ENCODE results near the gene NPM3. TPM values are rescaled to one million over a fixed set of nuclear protein-coding genes. Genes with fewer than 3 reads are reported as not detected.

NPM3 gene
- total and polyA plus RNA-seq, 2 of the 8 experiments (the other 6 are each of a cell fraction or from before 2014, with no cell fraction given) = 127 to 175 TPM

- Histone ChIP-seq H2BK15ac (ENCODE audit: low read length) (0 out of 2 replicates have a peak overlapping the region, but pooled peaks have one; percentile 77), H3K4me3 (ENCODE audit: extremely low read depth in 1 of 4, insufficient read depth in 2 of 4, low read depth in 3 of 4, low read length in 4 of 4) (no peak overlapping the region), H2AK5ac (ENCODE audit: low read depth, low read length) (no peak overlapping the region), H3K18ac (ENCODE audit: extremely low read depth, low read length) (no peak overlapping the region), H3K27ac (ENCODE audit: low read depth, low read length) (no peak overlapping the region), H3K4ac (replicated peaks; ENCODE audit: insufficient read length, low read depth, low read length) (no peak overlapping the region), H3K27me3 (replicated peaks in 1 of 4; ENCODE audit: control insufficient read depth in 3 of 4, extremely low read depth in 1 of 4, insufficient read depth in 3 of 4, low read length in 3 of 4) (peaks cover 0 to 2% (median 0%) of the 10 kb centered on the region in 4 experiments; a peak in 1 of 7 replicates), H2BK12ac (ENCODE audit: low read depth, low read length) (no peak overlapping the region), H3K4me2 (ENCODE audit: insufficient read depth in 1 of 2, low read depth in 2 of 2, low read length in 2 of 2) (no peak overlapping the region), H2BK5ac (ENCODE audit: low read depth, low read length) (no peak overlapping the region), H2AFZ (ENCODE audit: low read length) (no peak overlapping the region), H3K9ac (replicated peaks in 1 of 4; ENCODE audit: extremely low read depth in 1 of 4, low read depth in 3 of 4, low read length in 3 of 4) (no peak overlapping the region), H3K4me1 (replicated peaks in 1 of 4; ENCODE audit: control insufficient read depth in 3 of 4, insufficient read depth in 4 of 4, low read length in 3 of 4) (peaks cover 0 to 6% (median 2%) of the 10 kb centered on the region in 4 experiments; a peak in 3 of 7 replicates), H3K9me3 (ENCODE audit: insufficient read depth in 2 of 2, low read depth in 1 of 2, low read length in 1 of 2) (no peaks in the 10 kb centered on the region), H4K91ac (replicated peaks; ENCODE audit: insufficient read length, low read length) (no peak overlapping the region), H3K79me1 (ENCODE audit: low read depth, low read length) (no peaks in the 10 kb centered on the region), H3K23ac (ENCODE audit: insufficient read length) (no peak overlapping the region), H3K79me2 (ENCODE audit: control insufficient read depth in 1 of 2, insufficient read depth in 2 of 2, low read length in 2 of 2) (no peaks in the 10 kb centered on the region), H4K8ac (ENCODE audit: extremely low read depth, insufficient read depth, low read length) (no peak overlapping the region), H4K20me1 (replicated peaks in 1 of 2; ENCODE audit: control insufficient read depth in 1 of 2, insufficient read depth in 2 of 2, low read length in 2 of 2) (no peaks in the 10 kb centered on the region), H4K5ac (ENCODE audit: insufficient read length, low read depth, low read length) (no peak overlapping the region), H2BK120ac (replicated peaks; ENCODE audit: low read depth, low read length) (no peak overlapping the region), H3K23me2 (ENCODE audit: low read depth, low read length) (no peaks in the 10 kb centered on the region), H2BK20ac (ENCODE audit: low read length) (no peak overlapping the region), H3K36me3 (ENCODE audit: control insufficient read depth in 2 of 4, insufficient read depth in 4 of 4, low read length in 3 of 4) (no peaks in the 10 kb centered on the region), H3K14ac (ENCODE audit: insufficient read length) (no peak overlapping the region), H3K56ac (replicated peaks; ENCODE audit: insufficient read length, low read depth, low read length) (no peak overlapping the region)
- DNase-seq (ENCODE audit: low read depth in 1 of 2, low spot score in 2 of 2) (peak in 1 of 2 experiments; percentile 27), FAIRE-seq (peak; percentile 82)
- 67% methylated on average over 19 of the region's 19 CpGs; no CpG with 5 or more reads in 1 of the 2 experiments for WGBS, 2 experiments (ENCODE audit: extremely low coverage in 1 of 2, insufficient coverage in 1 of 2, insufficient read length in 1 of 2, insufficient replicate concordance in 2 of 2, low coverage in 1 of 2, low lambda C conversion rate in 2 of 2, missing lambda C conversion rate in 1 of 2)
- TF ChIP-seq RAD21 (IDR thresholded peaks at IDR 0.05 in 1 of 2, conservative IDR thresholded peaks at IDR 0.05 in 1 of 2; ENCODE audit: low read depth in 2 of 2, low read length in 2 of 2) = peak; percentile 49 to 69
- TF ChIP-seq HDAC2 (IDR thresholded peaks at IDR 0.05; ENCODE audit: borderline replicate concordance in 1 of 2, low read depth in 2 of 2, low read length in 2 of 2) = no peak
- peak; percentile 40 to 70 (median 62) for TF ChIP-seq CTCF (IDR thresholded peaks at IDR 0.05; ENCODE audit: control extremely low read depth in 1 of 3, insufficient read depth in 1 of 3, low read depth in 1 of 3, low read length in 3 of 3)
- ChIA-PET CTCF (ENCODE audit: partially characterized antibody) (interaction anchor here (0.7 to 3.8 kb wide), 26 partner anchors 8 to 179 kb away, joined by 3 to 44 read pairs (median 4); partner anchors contain the start of gene NPM3), POLR2A (ENCODE audit: partially characterized antibody) (interaction anchor here (0.8 to 1.3 kb wide), 6 partner anchors 10 to 55 kb away, joined by 3 to 4 read pairs (median 3); partner anchors contain the start of gene FBXW4)
Measured at GRCh38 chr10:101749047-101750016, 33.9 kb downstream of the NPM3 start.

All from H1 (cell line).